HG02981 (cell line): ENCODE measurements around the gene ITGAL.
"Not testable (repeated sequence)": the region's sequence is repeated elsewhere in the genome, so short reads cannot be mapped to it uniquely, and the experiment has no call there.

Experiments used
- ATAC-seq: cut with Tn5 transposase; IDR thresholded peaks from one replicate; pipeline ENCODE4 v1.9.1; 2021; ENCODE audit warnings: mild to moderate bottlenecking, moderate library complexity; ENCODE audit not compliant: unreplicated experiment

Gene ITGAL

DNA sequence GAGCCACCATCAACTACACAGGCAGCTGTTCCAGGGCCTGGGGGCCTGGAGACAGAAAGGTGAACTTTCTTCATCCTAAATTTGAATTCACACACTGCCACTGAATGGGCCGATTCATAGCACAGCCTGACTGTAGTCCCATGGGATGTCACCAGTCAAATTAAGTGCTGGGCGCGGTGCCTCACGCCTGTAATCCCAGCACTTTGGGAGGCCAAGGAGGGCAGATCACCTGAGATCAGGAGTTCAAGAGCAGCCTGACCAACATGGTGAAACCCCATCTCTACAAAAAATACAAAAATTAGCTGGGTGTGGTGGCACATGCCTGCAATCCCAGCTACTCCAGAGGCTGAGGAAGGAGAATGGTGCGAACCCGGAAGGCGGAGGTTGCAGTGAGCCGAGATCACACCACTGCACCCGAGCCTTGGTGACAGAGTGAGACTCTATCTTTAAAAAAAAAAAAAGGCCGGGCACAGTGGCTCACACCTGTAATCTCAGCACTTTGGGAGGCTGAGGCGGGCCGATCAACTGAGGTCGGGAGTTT, 67.5 kb downstream of the ITGAL start:
- ATAC-seq: not testable (repeated sequence)

DNA sequence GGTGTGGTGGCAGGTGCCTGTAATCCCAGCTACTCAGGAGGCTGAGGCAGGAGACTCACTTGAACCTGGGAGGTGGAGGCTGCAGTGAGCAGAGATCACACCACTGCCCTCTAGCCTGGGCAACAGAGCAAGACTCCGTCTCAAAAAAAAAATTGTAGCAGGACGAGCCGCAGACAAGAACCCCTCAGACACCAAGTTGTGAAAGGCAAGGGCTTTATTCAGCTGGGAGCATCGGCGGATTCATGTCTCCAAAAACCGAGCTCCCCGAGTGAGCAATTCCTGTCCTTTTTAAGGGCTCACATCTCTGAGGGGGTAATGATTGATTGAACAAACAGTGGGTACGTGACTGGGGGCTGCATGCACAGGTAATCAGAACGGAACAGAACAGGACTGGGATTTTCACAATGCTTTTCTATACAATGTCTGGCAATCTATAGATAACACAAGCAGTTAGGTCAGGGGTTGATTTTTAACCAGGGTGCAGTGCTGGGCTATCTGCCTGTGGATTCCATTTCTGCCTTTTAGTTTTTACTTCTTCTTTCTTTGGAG, 68.4 kb downstream of the ITGAL start:
- ATAC-seq: not testable (repeated sequence)

DNA sequence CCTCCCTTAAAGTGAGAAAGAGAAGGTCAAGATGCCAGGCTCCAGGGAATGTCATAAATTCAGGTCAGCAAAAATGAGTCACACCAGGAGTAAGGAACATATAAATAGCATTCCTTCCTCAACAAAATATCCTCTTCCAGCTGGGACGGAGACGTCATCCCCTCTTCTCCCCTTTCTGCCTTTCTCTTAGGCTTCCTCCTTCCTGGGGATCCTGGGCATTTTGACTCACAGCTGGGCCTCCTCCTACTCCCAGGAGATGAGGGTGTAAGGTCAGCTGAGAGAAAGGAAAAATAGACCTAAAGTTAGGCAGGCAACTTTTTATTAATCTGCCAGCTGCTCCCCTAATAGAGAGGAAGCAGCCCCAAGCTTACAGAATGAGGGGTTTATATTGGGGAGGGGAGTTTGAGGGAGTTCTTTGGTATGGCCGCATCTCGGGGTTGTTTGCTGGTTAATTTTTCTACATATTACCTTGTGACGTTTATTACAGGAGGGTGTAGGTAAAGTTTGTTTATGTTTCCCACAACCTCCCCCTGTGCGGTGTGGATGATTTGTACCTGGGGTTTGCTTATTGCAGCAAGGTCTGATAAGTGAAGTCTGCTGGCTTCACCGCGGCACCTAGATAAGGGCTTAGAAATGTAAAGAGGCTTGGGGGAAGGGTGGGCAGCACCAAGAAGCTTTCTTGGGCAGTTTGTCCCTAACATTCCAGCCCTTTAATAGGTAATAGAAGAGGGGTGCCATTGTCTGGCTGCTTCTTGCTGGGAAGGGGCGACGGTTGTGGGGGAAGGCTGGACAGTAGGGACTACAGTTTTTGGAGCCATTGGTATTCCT, 69.2 kb downstream of the ITGAL start:
- ATAC-seq: no peak

DNA sequence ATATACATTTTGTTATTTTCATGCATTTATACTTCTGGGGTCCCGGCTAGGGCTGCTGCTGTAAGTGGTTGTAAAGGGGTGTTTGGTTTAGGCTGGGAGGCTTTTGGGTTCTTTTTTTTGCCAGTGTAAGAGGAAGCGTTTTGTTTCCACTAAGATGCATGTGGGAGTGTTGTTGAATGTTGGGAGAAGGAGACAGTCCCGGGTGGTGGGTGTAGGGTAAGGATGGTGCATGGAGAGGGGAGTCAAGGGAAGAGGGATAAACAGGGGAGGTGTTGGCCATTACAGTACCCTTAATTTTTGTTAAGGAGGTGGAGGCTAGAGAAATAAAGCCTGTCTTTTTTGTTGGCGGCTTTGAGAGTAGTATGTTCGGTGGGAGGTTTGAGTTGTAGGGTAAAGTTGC, 70.5 kb downstream of the ITGAL start:
- no peak for ATAC-seq

DNA sequence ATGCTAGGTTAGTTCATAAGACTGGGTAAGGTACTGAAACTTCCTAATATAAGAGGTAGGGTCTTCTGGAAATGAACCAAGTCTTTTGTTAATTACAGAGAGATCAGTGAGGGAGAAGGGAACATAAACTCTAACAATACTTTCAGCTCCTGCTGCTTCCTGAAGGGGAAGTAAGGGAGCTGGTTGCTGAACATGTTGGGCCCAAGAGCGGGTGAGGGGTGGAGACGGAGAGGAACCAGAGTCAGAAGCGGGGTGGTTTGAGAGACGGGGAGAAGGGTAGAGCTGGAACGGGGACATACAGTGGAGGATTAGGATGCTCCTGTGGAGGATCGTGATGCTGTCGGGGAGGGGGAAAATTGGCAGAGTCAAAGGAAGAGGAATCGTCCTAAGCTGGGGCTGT, 73.6 kb downstream of the ITGAL start:
- ATAC-seq: no peak

- no peak for ATAC-seq
Measured at GRCh38 chr16:30548416-30549253, 76.1 kb downstream of the ITGAL start.

- no peak for ATAC-seq
Measured at GRCh38 chr16:30551781-30552180, 79.2 kb downstream of the ITGAL start.

DNA sequence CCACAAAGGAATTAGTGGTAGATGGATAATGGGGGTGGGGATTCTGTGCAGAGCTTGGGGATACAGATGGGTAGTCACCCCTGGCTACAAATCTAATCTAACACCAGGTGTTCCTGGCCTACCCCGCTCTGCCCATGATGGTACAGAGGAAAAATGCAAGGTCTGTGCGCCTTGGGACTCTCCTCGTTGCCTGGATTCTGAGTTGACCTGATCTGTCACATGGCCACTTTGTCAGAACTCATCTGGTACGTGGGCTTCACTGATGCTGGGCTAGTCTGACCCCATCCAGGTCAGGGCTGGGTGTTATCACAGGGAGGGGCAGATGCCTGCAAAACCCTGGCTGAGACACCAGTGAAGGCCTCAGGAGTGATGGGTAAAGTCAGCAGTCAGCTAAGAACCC, 80.4 kb downstream of the ITGAL start:
- no peak for ATAC-seq

DNA sequence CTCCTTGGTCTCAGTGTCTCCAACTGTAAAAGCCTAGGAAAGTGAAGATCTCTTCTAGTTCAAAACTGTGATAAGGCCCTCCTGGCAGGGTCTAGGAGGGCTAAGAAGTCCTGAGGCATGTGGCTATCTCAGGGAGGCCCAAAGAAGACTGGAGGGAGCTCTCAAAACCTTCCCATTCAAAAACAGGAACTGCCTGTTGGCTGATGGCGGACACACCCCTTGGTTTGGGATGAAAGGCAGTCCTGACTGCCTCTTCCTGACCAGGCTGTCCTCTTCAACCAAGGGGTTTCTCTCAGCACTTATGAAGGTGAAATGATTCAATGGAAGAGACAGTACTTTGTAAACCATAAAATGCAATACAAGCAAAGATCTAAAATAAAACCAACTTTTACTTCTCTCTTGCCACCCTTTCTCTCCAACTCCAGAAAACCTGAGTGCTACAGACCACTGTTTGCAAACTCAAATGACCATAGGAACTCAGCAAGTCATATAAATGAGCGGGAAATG, 80.9 kb downstream of the ITGAL start:
- ATAC-seq: no peak

GRCh38 chr16:30554557-30555314, 82.2 kb downstream of the ITGAL start:
- ATAC-seq: no peak

DNA sequence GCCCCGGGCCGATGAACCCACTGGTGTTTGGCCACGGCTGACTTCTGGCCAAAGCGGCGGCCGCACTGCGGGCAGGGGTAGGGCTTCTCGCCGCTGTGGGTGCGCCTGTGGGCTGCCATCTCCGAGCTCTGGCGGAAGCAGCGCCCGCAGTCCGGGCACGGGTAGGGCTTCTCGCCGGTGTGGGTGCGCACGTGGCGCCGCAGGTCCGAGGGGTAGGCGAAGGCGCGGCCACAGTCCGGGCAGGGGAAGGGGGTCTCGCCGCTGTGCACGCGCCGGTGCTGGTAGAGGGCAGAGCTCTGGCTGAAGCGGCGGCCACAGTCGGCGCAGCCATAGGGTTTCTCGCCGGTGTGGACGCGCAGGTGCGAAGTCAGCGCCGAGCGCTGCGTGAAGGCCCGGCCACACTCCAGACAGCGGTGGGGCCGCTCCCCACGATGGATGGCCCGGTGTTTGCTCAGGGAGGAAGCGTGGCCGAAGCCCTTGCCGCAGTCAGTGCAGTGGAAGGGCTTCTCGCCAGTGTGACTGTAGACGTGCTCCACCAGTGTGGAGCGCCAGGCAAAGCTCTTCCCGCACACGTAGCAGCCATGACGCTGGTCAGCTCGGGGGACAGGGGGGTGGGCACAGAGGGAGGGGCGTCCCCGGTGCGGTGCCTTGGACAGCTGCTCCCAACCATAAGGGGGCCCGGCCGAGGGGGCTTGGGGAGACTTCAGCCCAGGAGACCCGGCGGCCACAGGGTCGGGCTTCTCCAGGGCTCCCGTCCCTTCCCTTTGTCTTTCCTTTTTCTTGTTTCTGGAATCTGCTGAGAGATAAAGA, 83.0 kb downstream of the ITGAL start:
- no peak for ATAC-seq

- ATAC-seq: no peak
Measured at GRCh38 chr16:30556125-30556473, 83.6 kb downstream of the ITGAL start.

DNA sequence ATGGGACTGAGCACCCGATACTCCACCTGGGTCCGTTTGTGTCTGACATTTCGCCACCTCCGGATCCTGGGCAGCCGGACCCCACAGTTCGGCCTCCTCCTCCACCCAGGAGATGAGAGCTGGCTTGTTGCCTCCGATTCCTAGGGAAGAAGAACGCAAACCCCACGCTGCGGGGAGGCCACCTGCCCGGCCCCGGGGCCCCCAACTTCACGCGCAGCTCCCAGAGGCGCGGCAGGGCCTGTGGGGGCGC, 85.1 kb downstream of the ITGAL start:
- ATAC-seq: no peak

GRCh38 chr16:30557957-30558788, 85.6 kb downstream of the ITGAL start, which contains the start of gene ZNF764:
ZNF764 (minus strand) TSS chr16:30558374; CDS start chr16:30558182, 192 bp downstream.
- ATAC-seq: peak; percentile 82

DNA sequence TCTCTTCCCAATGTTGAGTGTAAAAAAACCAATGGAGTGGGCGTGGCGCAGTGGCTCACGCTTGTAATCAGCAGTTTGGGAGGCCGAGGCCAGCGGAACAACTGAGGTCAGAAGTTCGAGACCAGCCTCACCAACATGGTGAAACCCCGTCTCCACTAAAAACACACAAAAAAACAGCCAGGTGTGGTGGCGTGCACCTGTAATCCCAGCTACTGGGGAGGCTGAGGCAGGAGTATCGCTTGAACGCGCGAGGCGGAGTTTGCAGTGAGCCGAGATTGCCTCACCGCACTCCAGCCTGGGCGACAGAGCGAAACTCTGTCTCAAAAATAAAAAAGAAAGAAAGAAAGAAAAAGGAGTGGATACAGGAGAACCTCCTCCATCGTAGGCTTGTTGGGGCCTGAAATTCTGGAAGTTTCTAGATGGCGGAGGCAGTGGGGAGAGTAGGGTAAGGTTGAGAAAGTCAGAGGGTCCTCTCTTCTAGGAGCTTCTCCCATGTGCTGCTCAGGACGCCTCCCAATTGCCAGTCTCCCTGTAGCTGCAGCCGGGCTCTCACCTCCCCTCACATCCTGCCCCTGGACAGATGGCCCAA, 86.3 kb downstream of the ITGAL start:
- no peak for ATAC-seq

DNA sequence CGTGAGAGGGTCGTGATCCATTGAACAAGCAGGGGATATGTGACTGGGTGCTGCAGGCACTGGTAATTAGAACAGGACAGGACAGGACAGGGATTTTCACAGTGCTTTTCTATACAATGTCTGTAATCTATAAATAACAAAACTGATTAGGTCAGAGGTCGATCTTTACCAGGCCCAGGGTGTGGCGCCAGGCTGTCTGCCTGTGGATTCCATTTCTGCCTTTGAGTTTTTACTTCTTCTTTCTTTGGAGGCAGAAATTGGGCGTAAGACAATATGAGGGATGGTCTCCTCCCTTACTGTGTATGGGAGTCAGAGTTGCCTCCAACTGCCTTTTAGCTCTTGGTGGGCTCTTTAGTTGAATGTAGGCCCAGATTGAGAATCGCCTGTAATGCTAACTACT, 87.1 kb downstream of the ITGAL start:
- no peak for ATAC-seq

DNA sequence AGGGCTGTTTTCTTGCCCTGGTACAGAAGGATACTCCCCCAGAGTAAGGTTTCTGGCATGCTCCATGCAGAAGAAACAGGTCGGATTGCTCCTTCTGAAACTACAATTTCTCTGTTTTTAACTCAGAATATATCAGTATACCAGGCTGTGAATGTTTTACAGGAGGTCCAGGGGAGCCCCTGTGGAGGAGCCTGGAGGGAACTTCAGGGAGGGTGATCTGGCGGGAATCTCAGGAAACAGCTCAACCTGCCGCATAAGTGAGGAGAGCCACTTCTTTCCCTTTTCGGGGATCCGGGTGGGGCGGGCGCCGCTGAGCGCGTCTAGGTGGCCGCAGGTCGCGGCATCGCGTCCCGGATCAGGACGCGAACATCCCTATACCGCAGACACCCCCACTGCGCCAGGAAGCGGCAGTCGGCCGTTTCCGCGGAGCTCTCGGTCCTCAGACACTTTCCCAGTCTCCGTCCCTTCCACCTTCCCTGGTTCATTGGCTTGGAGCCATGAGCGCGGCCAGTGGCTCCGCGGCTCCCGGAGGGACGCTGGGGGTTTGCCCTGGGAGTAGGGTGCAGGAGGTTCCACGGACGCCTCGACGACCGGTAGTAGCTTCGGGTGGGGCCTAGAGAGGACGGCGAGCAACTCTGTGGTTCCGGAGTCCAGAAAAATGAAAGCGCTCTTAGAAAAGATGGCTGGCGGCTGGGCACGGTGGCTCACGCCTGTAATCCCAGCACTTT, 88.7 kb downstream of the ITGAL start:
- no peak for ATAC-seq

- ATAC-seq: no peak
Measured at GRCh38 chr16:30562021-30562420, 89.5 kb downstream of the ITGAL start.
